ENCODE measurements around the gene MAST3.

GRCh38 chr19:18197306-18197705 is 99.7 kb downstream of the MAST3 start:
- TF ChIP-seq POLR2A (IDR thresholded peaks at IDR 0.05) = no peak
- no peak for TF ChIP-seq CTCF (IDR thresholded peaks at IDR 0.05)
